GF-D8 (cell line): ENCODE data around the gene SCGB1D2.

ENCODE experiments used
- DNase-seq: peaks from one replicate; lab custom pipeline; 2025; lab: John Stamatoyannopoulos, UW

SCGB1D2 gene

GRCh38 chr11:62260261-62260953 lies 18.4 kb downstream of the SCGB1D2 start:
- DNase-seq, result no peak

- DNase-seq, result no peak
Measured at GRCh38 chr11:62264004-62264403, 22.0 kb downstream of the SCGB1D2 start.

- no peak for DNase-seq
Measured at GRCh38 chr11:62266558-62266957, 24.5 kb downstream of the SCGB1D2 start.

GRCh38 chr11:62267050-62267449 lies 25.0 kb downstream of the SCGB1D2 start:
- no peak for DNase-seq

- DNase-seq, result no peak
Measured at GRCh38 chr11:62267576-62267975, 25.5 kb downstream of the SCGB1D2 start.

- DNase-seq, result no peak
Measured at GRCh38 chr11:62269654-62270278, 27.7 kb downstream of the SCGB1D2 start, which contains the start of gene SCGB2A2. SCGB2A2 (plus strand) TSS chr11:62270158; CDS start chr11:62270217, 59 bp downstream.

GRCh38 chr11:62273284-62273683 lies 31.2 kb downstream of the SCGB1D2 start:
- DNase-seq, result no peak

GRCh38 chr11:62273789-62274275 lies 31.8 kb downstream of the SCGB1D2 start:
- no peak for DNase-seq

- DNase-seq, result no peak
Measured at GRCh38 chr11:62280452-62280851, 38.4 kb downstream of the SCGB1D2 start.
